OCI-LY7 (cell line): ENCODE data around the gene RBBP6. TPM values are rescaled to one million over a fixed set of nuclear protein-coding genes. Genes with fewer than 3 reads are reported as not detected.

Experiments used
- BruUV-seq: library from RNA; stranded (reverse); fragments of 400-500 nt; replicated peaks from 2 replicates; lab custom pipeline; 2021; lab: Mats Ljungman, UMichigan
- CTCF ChIA-PET: fragments of 300-600 bp; sonication (Branson Sonifier 250); formaldehyde crosslinking; loops from one replicate; lab custom pipeline; 2022; ENCODE audit warnings: antibody characterized with exemption; ENCODE audit not compliant: unreplicated experiment; lab: Charles Lee
- POLR2A ChIA-PET: fragments of 300-600 bp; sonication (Branson Sonifier 250); formaldehyde crosslinking; loops from one replicate; lab custom pipeline; 2022; ENCODE audit warnings: antibody characterized with exemption; lab: Charles Lee
- DNase-seq: peaks from one replicate; pipeline ENCODE4 v3.0.0-alpha.2; 2015; ENCODE audit warnings: low spot score
- H2AFZ ChIP-seq: fragments of 200-600 bp; sonication (generic), shearing (Covaris generic); 2 replicates; pipeline ENCODE4 v1.6.1; 2014; ENCODE audit warnings: mild to moderate bottlenecking, antibody characterized with exemption, low read length, moderate library complexity
- H3K27ac ChIP-seq: fragments of 200-600 bp; sonication (generic); 2 replicates; pipeline ENCODE4 v1.5.1; 2014; ENCODE audit warnings: mixed run types, low read depth, mild to moderate bottlenecking, moderate library complexity, low read length, inconsistent platforms; ENCODE audit not compliant: poor library complexity, severe bottlenecking
- H3K36me3 ChIP-seq: fragments of 200-600 bp; sonication (generic); 2 replicates; pipeline ENCODE4 v1.6.1; 2014; ENCODE audit warnings: mild to moderate bottlenecking, antibody characterized with exemption, low read length, moderate library complexity, mixed read lengths; ENCODE audit not compliant: insufficient read depth
- H3K4me1 ChIP-seq: fragments of 200-600 bp; sonication (generic); 2 replicates; pipeline ENCODE4 v1.5.1; 2014; ENCODE audit warnings: mild to moderate bottlenecking, low read length; ENCODE audit not compliant: insufficient read depth, poor library complexity, severe bottlenecking
- H3K4me2 ChIP-seq: fragments of 200-600 bp; sonication (generic); 2 replicates; pipeline ENCODE4 v1.6.1; 2014; ENCODE audit warnings: mild to moderate bottlenecking, low read length
- H3K4me3 ChIP-seq: fragments of 200-600 bp; sonication (generic); 2 replicates; pipeline ENCODE4 v1.5.1; 2014; ENCODE audit warnings: mild to moderate bottlenecking, low read depth, low read length; ENCODE audit not compliant: poor library complexity, severe bottlenecking
- H3K79me2 ChIP-seq: fragments of 200-600 bp; sonication (generic); 2 replicates; pipeline ENCODE4 v1.6.1; 2016; ENCODE audit warnings: low read depth, mild to moderate bottlenecking, low read length, moderate library complexity, mixed read lengths; ENCODE audit not compliant: insufficient read depth
- H3K9me2 ChIP-seq: fragments of 200-600 bp; sonication (generic); 2 replicates; pipeline ENCODE4 v1.6.1; 2016; ENCODE audit warnings: mild to moderate bottlenecking, low read length, mixed read lengths; ENCODE audit not compliant: insufficient read depth
- H3K9me3 ChIP-seq: fragments of 200-600 bp; sonication (generic); 2 replicates; pipeline ENCODE4 v1.6.1; 2014; ENCODE audit warnings: mild to moderate bottlenecking, mixed run types, low read length, mixed read lengths
- H4K20me1 ChIP-seq: fragments of 200-600 bp; sonication (generic); 2 replicates; pipeline ENCODE4 v1.6.1; 2014; ENCODE audit warnings: mild to moderate bottlenecking, antibody characterized with exemption, low read length, moderate library complexity, mixed read lengths; ENCODE audit not compliant: insufficient read depth
- EZH2phosphoT487 ChIP-seq: fragments of 200-600 bp; sonication (generic); IDR thresholded peaks from 2 replicates; pipeline ENCODE4 v1.6.1; 2018; ENCODE audit warnings: low read depth, borderline replicate concordance, mild to moderate bottlenecking, mixed run types, antibody characterized with exemption, low read length, moderate library complexity, mixed read lengths
- intact Hi-C: fragments of 100-400 bp; cut with micrococcal nuclease; formaldehyde crosslinking; loops from one replicate; pipeline ENCODE4 v1.10.0; 2022; ENCODE audit not compliant: unreplicated experiment
- total RNA-seq, 2 experiments: library from RNA; depleted of rRNA in 1 of 2; stranded (reverse); fragments of >200 nt in 1 of 2; shearing (Covaris generic) in 1 of 2; gene quantifications; 2 replicates each; pipeline ENCODE4 v1.2.3, GENCODE V29; 2014 to 2022
- TF ChIP-seq, protein P1 (sequence below): fragments of 200-600 bp; sonication (generic); conservative IDR thresholded peaks from 2 replicates; pipeline ENCODE4 v1.5.1; 2014; ENCODE audit warnings: mild to moderate bottlenecking, antibody characterized with exemption, low read length, moderate library complexity, mixed read lengths

The RBBP6 gene
- total RNA-seq, 2 experiments from 2014 or later: 41.2 to 83.0 TPM

DNA sequence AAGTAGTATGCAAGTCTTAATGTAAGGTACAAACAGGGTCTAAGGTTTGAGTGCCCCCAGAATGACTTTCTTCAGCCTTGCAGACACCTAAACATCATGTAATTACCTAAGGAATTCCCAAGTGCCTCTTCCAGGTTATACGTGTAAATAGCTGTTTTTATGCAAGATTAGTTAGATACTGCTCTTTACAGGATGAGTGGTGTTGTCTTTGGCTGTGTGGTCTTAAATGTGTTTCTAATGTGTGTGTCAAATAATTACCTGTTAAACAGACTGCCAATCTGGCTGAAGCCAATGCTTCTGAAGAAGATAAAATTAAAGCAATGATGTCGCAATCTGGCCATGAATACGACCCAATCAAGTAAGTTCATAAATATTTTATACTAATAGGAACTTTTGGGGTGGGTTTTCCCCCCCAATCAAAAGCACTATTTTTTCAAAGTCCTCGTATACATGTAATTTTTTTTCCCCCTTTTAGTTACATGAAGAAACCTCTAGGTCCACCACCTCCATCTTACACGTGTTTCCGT, 16.0 kb downstream of the RBBP6 start:
- no TSS peak for BruUV-seq
- POLR2A ChIA-PET: no interaction called here
- Histone ChIP-seq H3K9me2 (no peaks in the 10 kb centered on the region), H3K9me3 (no peaks in the 10 kb centered on the region), H2AFZ (no peak overlapping the region), H3K4me2 (no peak overlapping the region), H3K4me1 (no peaks in the 10 kb centered on the region), H3K79me2 (peaks cover 42% of the 10 kb centered on the region; the same call in 1 of the 2 replicates), H4K20me1 (peaks cover 7% of the 10 kb centered on the region; the same call in 1 of the 2 replicates), H3K27ac (no peak overlapping the region), H3K4me3 (no peak overlapping the region), H3K36me3 (peaks cover 98% of the 10 kb centered on the region)
- TF ChIP-seq EZH2phosphoT487: no peak
- TF ChIP-seq, protein P1, sequence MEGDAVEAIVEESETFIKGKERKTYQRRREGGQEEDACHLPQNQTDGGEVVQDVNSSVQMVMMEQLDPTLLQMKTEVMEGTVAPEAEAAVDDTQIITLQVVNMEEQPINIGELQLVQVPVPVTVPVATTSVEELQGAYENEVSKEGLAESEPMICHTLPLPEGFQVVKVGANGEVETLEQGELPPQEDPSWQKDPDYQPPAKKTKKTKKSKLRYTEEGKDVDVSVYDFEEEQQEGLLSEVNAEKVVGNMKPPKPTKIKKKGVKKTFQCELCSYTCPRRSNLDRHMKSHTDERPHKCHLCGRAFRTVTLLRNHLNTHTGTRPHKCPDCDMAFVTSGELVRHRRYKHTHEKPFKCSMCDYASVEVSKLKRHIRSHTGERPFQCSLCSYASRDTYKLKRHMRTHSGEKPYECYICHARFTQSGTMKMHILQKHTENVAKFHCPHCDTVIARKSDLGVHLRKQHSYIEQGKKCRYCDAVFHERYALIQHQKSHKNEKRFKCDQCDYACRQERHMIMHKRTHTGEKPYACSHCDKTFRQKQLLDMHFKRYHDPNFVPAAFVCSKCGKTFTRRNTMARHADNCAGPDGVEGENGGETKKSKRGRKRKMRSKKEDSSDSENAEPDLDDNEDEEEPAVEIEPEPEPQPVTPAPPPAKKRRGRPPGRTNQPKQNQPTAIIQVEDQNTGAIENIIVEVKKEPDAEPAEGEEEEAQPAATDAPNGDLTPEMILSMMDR: no peak
- CTCF ChIA-PET: no interaction called here
- intact Hi-C loops: no loop called here
- no peak for DNase-seq

DNA sequence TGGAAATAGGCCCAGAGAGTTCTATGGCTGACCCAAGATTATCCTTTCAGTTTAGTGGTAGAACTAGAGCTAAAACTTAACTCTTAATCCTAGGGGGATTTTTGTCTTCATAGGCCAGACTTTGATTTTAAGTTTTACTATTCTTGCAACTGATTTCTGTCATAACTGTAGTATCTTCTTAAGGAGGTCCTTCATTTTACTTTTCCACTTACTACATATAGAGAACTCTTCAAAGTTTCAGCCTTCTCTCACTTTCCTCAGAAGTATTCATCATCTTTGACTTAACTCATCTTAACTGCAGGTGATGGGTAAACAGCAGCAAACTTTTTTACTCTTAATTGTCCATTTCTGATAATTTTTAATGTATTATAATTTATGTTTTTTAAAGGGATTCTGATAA, 23.4 kb downstream of the RBBP6 start:
- Histone ChIP-seq H3K9me2 (no peaks in the 10 kb centered on the region), H3K4me2 (no peak overlapping the region), H3K79me2 (no peaks in the 10 kb centered on the region), H3K27ac (no peak overlapping the region), H3K36me3 (peaks cover 99% of the 10 kb centered on the region), H3K9me3 (no peaks in the 10 kb centered on the region), H2AFZ (no peak overlapping the region), H3K4me1 (no peaks in the 10 kb centered on the region), H3K4me3 (no peak overlapping the region), H4K20me1 (no peaks in the 10 kb centered on the region)
- CTCF ChIA-PET: no interaction called here
- intact Hi-C loops: loop anchor here (10.0 kb wide), 1 partner anchor 252 kb away; no protein-coding TSS in a partner anchor
- no peak for DNase-seq
- POLR2A ChIA-PET: no interaction called here
- BruUV-seq: no TSS peak
- TF ChIP-seq EZH2phosphoT487: no peak
- TF ChIP-seq, protein P1: no peak

DNA sequence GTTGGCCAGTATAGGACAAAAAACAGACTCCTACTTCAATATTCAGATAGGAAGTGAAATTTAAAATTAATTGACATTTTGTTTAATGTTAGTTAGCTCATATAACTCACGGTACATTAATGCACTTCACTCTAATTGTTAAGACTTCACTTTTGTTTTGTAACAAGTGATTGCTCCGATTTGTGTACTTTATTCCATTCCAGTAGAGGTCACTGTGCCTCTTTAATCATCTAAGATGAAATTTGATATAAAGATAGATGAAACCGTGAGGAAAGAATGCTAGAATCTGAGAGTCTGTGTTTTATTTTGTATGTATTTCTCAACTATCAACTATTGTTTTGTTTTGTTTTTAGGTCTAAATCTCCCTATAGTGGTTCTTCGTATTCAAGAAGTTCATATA, 29.0 kb downstream of the RBBP6 start:
- BruUV-seq: no TSS peak
- Histone ChIP-seq H3K4me2 (no peak overlapping the region), H2AFZ (no peak overlapping the region), H4K20me1 (no peaks in the 10 kb centered on the region), H3K9me2 (no peaks in the 10 kb centered on the region), H3K27ac (no peak overlapping the region), H3K9me3 (0 out of 2 replicates have a peak, but pooled peaks cover 4% of the 10 kb centered on the region), H3K36me3 (peaks cover 98% of the 10 kb centered on the region), H3K4me3 (no peak overlapping the region), H3K4me1 (no peaks in the 10 kb centered on the region), H3K79me2 (no peaks in the 10 kb centered on the region)
- no peak for TF ChIP-seq EZH2phosphoT487
- TF ChIP-seq, protein P1: peak; percentile 67
- ChIA-PET CTCF (no interaction called here), POLR2A (interaction anchor here (2.5 kb wide), 1 partner anchor 11 kb away, joined by 7 read pairs; no protein-coding TSS in a partner anchor)
- no peak for DNase-seq
- intact Hi-C loops: loop anchor here (10.0 kb wide), 1 partner anchor 246 kb away; no protein-coding TSS in a partner anchor
